Mononuclear cell (primary cell): ENCODE measurements around the gene FAM13A. TPM values are rescaled to one million over a fixed set of nuclear protein-coding genes. Genes with fewer than 3 reads are reported as not detected.
"Not testable (repeated sequence)": the region's sequence is repeated elsewhere in the genome, so short reads cannot be mapped to it uniquely, and the experiment has no call there.

ENCODE experiments used
- H3K27me3 ChIP-seq: 2 replicates; pipeline ENCODE4 v1.6.0; 2011; ENCODE audit warnings: low read length, control low read depth; ENCODE audit not compliant: insufficient read depth
- H3K4me1 ChIP-seq: 2 replicates; pipeline ENCODE4 v1.5.1; 2011; ENCODE audit warnings: mild to moderate bottlenecking, low read length, control low read depth; ENCODE audit not compliant: insufficient read depth
- H3K4me3 ChIP-seq: 2 replicates; pipeline ENCODE4 v1.5.1; 2011; ENCODE audit warnings: mild to moderate bottlenecking, low read length, moderate library complexity
- H3K9me3 ChIP-seq: 2 replicates; pipeline ENCODE4 v1.5.1; 2011; ENCODE audit warnings: low read depth, mild to moderate bottlenecking, control low read depth, low read length
- total RNA-seq: library from RNA; depleted of rRNA; stranded (reverse); fragments of >200 nt; gene quantifications from one replicate; pipeline ENCODE4 v1.2.3, GENCODE V29; 2012

The FAM13A gene
- total RNA-seq, 1 donor: 7.9 TPM

- Histone ChIP-seq H3K4me3 (no peak overlapping the region), H3K4me1 (peaks cover 36% of the 10 kb centered on the region)
Observed at GRCh38 chr4:88857588-88857987, 199.4 kb downstream of the FAM13A start.

GRCh38 chr4:88854481-88854880 is 202.5 kb downstream of the FAM13A start:
- Histone ChIP-seq H3K9me3 (no peaks in the 10 kb centered on the region), H3K4me3 (no peak overlapping the region), H3K27me3 (no peaks in the 10 kb centered on the region), H3K4me1 (peaks cover 20% of the 10 kb centered on the region)

More at GRCh38 chr4:88857588-88857987, 199.4 kb downstream of the FAM13A start:
- H3K27me3 ChIP-seq: no peaks in the 10 kb centered on the region
- no peaks in the 10 kb centered on the region for H3K9me3 ChIP-seq

GRCh38 chr4:88853583-88853982 is 203.4 kb downstream of the FAM13A start:
- H3K4me3 ChIP-seq, H3K9me3 ChIP-seq, H3K27me3 ChIP-seq: not testable (repeated sequence)
- peaks cover 13% of the 10 kb centered on the region for H3K4me1 ChIP-seq

- Histone ChIP-seq H3K9me3 (no peaks in the 10 kb centered on the region), H3K4me3 (no peak overlapping the region), H3K27me3 (no peaks in the 10 kb centered on the region), H3K4me1 (no peaks in the 10 kb centered on the region)
Observed at GRCh38 chr4:88846206-88846790, 210.7 kb downstream of the FAM13A start.

- H3K27me3 ChIP-seq: no peaks in the 10 kb centered on the region
- H3K4me1 ChIP-seq: no peaks in the 10 kb centered on the region
- H3K9me3 ChIP-seq: no peaks in the 10 kb centered on the region
- H3K4me3 ChIP-seq: no peak overlapping the region
Observed at GRCh38 chr4:88843067-88843685, 213.8 kb downstream of the FAM13A start.

GRCh38 chr4:88841635-88842034 is 215.3 kb downstream of the FAM13A start:
- Histone ChIP-seq H3K9me3 (no peaks in the 10 kb centered on the region), H3K4me3 (no peak overlapping the region), H3K27me3 (no peaks in the 10 kb centered on the region), H3K4me1 (no peaks in the 10 kb centered on the region)

- H3K4me1 ChIP-seq: no peaks in the 10 kb centered on the region
- H3K27me3 ChIP-seq: no peaks in the 10 kb centered on the region
- no peaks in the 10 kb centered on the region for H3K9me3 ChIP-seq
- H3K4me3 ChIP-seq: no peak overlapping the region
Observed at GRCh38 chr4:88836216-88836615, 220.8 kb downstream of the FAM13A start.

- Histone ChIP-seq H3K4me1 (peaks cover 9% of the 10 kb centered on the region), H3K27me3 (no peaks in the 10 kb centered on the region), H3K9me3 (no peaks in the 10 kb centered on the region), H3K4me3 (no peak overlapping the region)
Observed at GRCh38 chr4:88831031-88831430, 226.0 kb downstream of the FAM13A start.

GRCh38 chr4:88830598-88830997 is 226.4 kb downstream of the FAM13A start:
- no peaks in the 10 kb centered on the region for H3K9me3 ChIP-seq
- H3K27me3 ChIP-seq: no peaks in the 10 kb centered on the region
- no peak overlapping the region for H3K4me3 ChIP-seq
- peaks cover 9% of the 10 kb centered on the region for H3K4me1 ChIP-seq

- Histone ChIP-seq H3K4me3 (no peak overlapping the region), H3K4me1 (peaks cover 9% of the 10 kb centered on the region), H3K27me3 (no peaks in the 10 kb centered on the region), H3K9me3 (no peaks in the 10 kb centered on the region)
Observed at GRCh38 chr4:88828842-88829571, 228.0 kb downstream of the FAM13A start.

- H3K4me1 ChIP-seq: peaks cover 12% of the 10 kb centered on the region
Observed at GRCh38 chr4:88827442-88827841, 229.5 kb downstream of the FAM13A start.

GRCh38 chr4:88826771-88827170 is 230.2 kb downstream of the FAM13A start:
- Histone ChIP-seq H3K27me3 (no peaks in the 10 kb centered on the region), H3K9me3 (no peaks in the 10 kb centered on the region), H3K4me1 (peaks cover 12% of the 10 kb centered on the region), H3K4me3 (no peak overlapping the region)

More at GRCh38 chr4:88827442-88827841, 229.5 kb downstream of the FAM13A start:
- Histone ChIP-seq H3K9me3 (no peaks in the 10 kb centered on the region), H3K27me3 (no peaks in the 10 kb centered on the region), H3K4me3 (no peak overlapping the region)

- Histone ChIP-seq H3K27me3 (no peaks in the 10 kb centered on the region), H3K4me1 (peaks cover 14% of the 10 kb centered on the region), H3K4me3 (no peak overlapping the region), H3K9me3 (no peaks in the 10 kb centered on the region)
Observed at GRCh38 chr4:88825931-88826330, 231.1 kb downstream of the FAM13A start.

- no peaks in the 10 kb centered on the region for H3K27me3 ChIP-seq
- H3K9me3 ChIP-seq: no peaks in the 10 kb centered on the region
- peak overlapping the region; percentile 45 for H3K4me3 ChIP-seq
- peaks cover 22% of the 10 kb centered on the region for H3K4me1 ChIP-seq
Observed at GRCh38 chr4:88823058-88823919, 233.7 kb downstream of the FAM13A start.
